CD4-positive, alpha-beta T cell treated with Interleukin-4 for 1 hour (primary cell): ENCODE measurements around the gene RPL10A.

Source experiments
- DNase-seq, 2 donors: peaks; one replicate each; pipeline ENCODE4 v3.0.0-alpha.2; 2020 to 2022

The RPL10A gene

DNA sequence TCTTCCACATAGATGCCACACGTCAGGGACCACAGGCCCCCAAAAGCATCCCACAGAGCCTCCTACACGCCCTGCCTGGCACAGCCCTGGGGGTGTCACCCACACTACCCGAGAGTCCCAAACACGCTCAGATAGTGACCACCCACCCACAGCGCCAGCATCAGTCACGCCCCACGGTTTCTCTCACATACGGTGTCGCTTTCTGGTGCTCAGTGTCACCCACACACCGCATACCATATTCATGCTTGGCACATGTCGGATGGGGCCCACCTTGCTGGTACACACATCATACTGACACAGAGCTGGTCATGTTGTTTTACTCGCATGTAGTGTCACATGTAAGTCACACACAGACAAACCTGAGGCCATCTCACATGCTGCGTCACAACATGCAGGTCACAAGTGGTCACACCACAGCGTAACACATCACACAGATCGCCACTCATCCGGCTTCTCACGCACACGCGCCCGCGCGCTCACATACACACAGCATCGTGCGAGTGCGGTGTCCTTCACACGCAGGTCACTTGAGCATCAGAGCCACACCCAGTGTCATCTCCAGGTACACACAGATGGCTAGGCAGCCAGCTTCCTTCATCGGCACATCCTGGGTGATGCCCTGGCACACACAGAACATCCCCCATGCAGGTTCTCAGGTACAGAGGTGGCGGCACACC is 25.2 kb downstream of the RPL10A start:
- DNase-seq: no peak

DNA sequence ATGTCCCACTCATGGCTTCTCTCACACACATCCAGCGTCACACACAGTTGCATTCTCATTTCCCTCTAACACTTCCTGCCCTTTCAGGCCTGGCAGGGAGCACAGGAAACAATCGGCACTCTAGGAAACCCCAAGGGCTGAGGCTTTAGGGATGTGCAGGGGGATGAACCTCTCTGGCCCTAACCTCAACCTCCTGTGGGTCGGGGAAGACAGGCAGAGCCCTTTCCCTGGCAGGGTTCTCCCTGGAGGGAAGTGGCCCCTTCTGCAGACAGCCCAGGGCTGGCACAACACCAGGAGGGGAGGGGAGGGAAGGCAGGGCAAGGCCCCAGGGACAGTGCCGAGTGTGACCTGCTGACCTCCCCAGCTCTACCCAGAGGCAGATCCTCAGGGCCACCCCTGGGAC is 26.0 kb downstream of the RPL10A start:
- DNase-seq: no peak

DNA sequence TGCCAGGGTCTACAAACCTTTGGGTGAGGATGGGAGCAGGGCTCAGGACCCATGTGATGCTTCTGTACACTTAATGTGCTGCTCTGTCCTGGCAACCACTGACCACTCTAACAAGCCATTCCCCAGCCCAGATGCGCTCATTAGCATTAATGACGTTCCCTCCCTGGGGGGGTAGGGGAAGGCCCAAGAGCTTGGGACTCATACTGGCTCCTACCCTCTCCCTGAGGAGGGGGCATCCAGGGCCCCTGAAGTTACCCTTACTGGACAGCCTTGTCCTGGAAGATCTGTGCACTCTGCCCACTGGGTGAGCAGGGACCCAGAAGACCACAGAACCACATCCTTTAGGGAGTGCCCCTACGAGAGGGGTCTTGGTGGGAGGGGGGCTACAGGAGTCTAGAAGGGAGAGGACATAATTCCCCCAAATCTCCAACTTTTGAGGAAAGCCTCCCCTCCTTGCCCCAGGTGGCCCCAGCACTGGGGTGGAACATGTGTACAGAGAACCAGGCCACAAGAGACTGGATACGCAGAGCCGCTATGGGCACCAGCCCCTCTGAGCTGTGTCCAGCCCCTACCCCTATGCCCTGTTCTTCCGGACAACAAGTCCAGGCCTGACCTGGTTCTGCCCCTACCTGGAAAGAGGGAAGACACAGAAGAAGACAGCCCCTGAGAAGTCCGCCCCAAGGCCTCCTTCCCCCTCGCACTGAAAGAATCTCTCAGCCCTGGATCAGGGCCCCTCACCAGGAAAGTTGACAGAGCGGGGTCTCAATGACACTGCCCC is 27.2 kb downstream of the RPL10A start:
- no peak for DNase-seq

DNA sequence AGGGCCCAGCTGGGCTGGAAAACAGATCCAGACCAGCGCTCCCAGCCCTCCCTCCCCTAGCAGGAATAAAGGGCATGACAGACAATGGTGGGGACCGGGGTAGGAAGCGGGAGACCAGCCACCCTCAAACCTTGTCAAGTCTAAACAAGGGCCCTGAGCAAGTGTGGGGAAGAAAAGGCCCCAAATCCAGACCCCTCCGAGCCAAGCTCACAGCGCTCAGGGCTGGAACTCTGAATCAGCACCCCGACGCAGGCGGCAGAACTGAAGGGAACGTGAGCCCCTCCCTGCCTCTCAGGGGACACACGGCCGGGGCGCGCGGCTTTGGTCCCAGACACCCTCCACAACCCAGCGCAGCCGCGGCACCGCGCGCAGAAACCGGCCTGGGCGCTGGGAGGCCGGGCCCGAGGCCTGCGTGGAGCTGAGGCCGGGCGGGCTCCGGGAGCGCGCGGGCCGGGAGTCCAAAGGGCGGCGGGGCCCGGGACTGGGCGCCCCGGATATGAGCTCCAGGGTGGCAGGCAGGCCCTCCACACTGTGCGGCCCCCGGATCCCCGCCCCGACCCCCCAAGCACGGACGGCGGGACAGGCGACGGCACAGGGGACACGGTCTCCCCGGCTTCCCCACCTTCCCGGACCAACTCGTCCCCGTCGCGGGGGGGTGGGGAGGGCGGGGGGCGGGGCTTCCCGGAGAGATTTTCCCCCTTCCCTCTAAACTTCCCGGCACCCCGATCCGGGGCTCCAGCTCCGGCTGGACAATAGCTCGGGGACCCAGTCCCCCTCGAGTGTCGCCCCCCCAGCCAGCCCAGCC is 28.0 kb downstream of the RPL10A start:
- DNase-seq: no peak

DNA sequence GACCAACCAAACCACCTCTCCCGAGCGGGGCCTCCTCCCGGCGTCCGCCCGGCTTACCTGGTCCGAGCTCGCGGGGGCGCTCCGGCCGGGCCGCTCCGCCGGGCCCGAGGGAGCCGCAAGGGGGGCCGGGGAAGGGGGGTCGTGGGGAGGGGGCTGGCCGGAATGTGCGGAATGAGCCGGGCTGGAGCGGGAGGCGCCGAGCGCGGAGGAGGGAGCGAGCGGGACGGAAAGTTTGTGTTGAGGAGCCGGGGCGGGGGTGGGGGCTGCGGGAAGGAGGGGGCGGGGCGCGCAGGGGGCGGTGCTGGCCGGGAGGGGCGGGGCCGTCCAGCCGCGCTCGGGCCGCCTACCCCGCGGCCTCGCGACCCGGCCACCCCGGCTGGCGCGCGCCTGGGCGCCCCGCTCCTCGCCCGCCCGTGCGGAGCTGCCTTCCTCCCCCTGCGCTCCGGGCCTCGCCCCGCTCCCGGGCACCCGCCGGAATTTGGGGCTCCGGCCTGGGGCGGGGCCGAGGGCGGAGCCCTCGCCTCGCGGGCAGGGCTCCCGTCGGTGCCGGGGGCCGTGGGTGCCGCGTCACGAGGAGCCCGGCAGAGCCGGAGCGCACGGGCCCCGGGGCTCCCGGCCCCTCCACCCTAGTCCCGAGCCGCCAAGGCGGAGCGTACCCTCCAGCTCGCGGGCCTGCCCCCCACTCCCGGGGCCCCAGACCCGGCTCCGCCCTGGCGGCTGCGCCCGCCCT is 28.8 kb downstream of the RPL10A start, which contains the start of gene TEAD3:
Gene TEAD3 (minus strand): TSS at position 239 of the 730 bp plus-strand sequence.
- peak; percentile 30 to 59 for DNase-seq

DNA sequence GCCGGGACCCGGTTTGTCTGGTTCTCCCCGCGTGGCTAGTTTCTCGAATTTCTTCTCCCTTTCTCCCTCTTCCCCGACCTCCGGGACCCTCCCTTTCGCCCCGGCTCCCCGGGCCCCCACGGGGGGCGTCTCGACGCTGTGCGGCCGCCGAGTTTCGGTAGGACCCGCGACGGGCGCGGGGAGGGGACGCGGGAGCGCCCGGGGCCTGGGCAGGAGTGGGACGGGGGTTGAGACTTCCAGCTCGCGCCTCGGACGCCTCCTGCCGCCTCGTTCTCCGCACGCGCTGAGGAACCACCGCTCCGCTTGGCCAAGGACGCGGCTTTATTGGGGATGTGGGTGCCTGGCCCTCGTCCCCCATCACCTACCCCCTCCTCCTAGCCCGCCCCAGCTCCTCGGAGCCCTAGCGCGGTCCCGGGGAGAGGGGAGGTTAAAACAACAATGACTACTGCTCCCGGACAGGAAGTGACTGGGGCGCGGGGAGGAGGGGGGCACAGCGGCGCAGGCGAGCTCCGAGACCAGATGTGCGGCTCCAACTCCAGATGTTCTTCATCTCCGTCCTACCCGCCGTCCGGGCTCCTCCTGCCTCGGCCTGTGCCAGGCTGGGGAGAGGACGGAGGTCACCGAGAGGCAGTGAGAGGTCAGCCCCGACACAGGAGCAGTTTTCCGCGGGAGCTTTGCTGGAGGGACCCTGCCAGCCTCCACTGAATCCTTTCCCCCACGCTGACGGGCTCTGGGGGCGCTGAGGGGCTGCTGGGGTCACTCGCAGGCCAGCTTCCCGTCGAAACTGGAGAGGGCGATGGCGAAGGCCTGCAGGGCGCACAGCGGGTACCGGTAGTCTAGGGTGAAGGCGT is 29.6 kb downstream of the RPL10A start:
- DNase-seq: peak; percentile 31 to 43

DNA sequence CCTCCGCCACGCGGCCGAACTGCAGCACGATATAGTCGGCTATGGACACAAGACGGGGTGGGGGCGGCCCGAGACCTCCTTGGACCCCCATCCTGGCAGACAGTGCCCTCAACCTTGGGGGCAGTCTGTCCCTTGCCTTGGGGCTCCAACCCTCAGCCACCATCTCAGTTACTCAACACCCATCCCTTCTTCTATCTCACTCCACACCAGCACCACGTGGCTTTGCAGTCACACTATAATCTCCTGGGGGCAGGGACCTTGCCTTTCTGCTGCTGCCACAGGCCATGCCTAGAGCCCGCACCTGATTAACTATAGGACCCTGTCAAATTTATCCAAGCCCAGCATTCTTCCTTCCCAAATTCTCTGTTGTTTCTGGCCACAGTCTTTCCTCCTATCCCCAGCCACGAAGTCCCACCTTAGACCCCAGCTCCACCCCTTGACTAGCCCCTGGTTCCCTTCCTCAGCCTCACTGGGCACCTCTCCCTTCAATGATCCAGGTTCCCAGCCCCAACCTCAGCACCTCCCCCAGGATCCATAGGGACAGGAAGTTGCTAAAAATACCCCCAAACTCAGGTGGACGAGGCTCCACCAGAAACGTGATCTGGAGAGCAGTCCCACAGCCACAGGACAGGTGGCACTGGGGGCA is 30.3 kb downstream of the RPL10A start:
- no peak for DNase-seq

DNA sequence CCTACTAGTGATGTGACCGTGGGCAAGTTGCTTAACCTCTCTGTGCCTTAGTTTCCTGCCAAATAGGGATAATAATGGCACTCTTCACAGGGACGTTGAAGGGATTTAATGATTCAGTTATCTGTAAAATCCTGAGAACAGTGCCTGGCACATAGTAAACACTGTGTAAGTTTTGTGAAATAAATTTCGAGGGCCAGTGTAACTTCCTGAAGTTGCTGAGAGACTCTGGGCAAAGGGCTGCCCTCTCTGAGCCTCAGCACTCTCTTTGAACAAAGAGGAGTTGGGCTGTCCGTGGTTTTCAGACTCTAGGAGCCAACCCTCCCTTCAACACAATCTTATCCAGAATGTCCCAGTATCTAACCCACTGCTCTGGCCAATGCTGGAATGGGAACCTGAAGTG is 31.2 kb downstream of the RPL10A start:
- no peak for DNase-seq

DNA sequence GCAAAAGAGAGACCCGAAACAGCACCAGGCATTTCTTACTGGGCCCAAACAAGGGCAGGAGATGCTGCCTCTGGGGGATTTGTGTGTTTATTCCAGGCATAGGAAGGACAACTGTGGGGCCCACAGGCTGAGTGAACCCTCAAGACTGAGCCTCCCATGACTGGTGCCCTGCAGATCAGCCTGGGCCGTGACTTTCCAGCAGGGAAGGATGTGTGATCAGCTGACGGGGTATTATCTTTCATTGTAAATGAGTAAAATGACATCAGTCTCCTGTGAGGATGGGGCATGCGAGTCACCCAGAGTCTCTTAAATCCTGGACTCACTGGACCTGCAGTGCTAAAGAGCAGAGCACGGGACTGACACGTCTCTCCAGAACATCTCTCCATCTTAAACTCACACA is 32.6 kb downstream of the RPL10A start:
- DNase-seq: no peak

DNA sequence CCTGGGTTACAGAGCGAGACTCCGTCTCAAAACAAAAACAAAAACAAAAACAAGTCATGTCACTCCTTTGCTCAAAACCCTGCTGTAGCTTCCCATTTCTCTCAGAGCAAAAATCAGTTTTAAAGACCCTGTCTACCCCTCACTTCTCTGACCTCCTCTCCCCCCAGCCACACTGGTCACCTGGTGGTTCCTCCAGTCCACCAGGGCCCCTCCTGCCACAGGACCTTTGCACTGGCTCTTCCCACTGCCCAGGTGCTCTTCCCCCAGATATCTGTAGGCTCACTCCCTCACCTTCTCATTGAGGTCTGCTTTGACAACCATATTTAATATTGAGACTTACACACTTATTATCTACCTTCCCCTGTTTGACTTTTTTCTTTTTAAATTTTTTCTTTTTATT is 33.6 kb downstream of the RPL10A start:
- no peak for DNase-seq

DNA sequence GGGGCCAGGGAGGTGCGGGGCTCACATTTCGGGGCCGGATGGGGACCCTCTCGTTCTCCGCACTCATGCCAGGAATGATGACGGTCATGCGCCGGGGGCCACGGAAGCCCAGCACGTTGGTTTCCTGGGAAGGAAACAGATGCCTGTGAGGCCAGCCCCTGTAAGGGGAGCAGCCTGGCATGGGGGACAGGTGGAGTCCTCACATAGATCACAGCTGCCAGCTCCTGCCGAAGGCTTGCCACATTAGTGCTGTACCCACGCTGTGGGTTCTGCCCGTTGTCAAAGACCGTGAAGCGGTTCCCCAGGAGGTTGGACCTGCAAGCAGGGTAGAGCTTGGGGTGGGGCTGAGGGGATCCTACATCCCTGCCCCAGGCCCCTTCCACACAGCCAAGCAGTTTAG is 35.3 kb downstream of the RPL10A start:
- no peak for DNase-seq

DNA sequence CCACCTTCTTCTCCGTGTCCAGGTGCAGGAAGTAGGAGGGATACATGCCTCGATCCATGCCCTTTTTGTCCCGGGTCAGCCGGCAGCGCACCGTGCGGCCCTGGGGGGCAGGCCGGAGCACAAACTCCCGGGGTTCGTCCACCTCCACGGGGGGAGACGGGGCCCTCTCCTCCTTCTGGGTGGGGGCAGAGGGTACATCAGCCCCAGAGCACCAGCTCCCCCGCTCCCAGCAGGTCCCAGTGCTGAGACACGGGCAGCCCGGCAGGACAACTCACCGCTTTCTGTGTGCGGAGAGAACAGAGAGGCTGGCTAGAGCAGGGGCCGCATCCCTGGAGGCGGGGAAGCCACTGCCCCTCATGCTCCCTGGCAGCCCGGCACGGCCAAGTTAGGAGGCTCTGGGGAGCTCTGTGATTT is 37.8 kb downstream of the RPL10A start:
- DNase-seq: no peak

DNA sequence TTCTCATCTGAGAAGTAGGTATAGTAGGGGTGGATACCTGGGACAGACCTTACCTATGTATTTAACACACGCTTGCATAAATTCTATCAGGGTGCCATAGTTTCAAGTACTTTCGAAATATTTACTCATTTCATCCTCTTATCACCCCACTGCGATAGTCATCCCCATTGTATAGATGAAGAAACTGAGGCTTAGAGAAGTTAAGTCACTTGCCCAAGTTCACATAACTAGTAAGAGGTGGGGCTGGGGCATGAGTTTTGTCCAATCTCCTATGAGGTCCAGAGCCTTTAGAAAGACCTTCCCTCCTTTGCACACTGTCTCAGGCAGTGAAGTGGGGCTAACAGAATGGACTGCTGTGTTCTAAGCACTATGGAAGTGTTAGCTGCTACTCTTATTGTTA is 38.3 kb downstream of the RPL10A start:
- DNase-seq: no peak

DNA sequence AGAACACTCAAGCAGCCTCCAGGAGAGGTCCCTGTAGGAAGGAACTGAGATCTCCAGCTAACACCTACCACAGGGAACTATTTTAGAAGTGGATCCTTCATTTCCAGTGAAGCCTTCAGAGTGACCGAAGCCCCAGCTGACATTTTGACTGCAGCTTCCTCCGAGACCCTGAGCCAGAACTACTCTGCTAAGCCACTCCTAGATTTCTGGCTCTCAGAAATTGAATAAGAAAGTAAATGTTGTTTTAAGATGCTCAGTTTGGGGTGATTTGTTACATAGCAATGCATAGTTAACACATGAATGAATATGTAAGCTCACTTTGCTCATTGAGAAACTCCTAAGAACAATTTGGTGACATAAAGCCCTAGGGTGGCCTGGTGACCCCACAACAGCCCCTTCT is 39.0 kb downstream of the RPL10A start:
- no peak for DNase-seq

DNA sequence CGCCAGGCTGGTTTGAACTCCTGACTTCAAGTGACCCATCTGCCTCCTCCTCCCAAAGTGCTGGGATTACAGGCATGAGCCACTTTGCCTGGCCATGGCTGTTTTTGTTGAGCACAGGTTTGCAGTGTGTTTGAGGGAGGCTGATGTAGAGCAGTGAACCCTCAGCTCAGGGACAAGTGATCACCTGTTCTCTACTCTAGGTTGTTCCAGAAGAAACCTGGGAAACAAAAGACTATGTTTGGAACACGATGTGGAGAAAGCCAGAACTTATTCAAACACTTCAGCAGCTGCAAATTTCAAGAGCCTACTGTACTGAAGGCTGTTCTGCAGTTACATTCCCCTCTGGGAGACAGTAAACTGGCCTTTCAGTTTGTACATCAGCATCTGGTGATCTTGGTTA is 39.8 kb downstream of the RPL10A start:
- no peak for DNase-seq

DNA sequence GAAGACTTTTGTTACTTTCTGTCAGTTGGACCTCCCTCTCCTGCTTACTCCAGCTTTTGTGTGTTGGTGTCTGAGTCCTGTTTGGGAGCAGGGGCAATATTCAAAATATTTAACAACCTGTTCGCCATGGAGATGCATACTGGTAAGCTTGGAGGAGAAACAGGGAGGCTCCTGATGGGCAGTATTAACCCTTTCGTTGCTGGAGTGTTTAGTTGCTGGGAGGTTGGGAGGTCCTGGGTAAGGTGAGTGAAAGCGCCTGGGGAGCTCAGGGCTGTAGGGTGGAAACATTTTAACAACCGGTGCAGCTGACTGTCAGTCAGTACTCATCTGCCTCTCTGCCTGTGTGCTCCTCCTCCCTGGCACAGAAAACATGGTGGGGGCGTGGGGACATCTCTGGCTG is 40.3 kb downstream of the RPL10A start:
- no peak for DNase-seq

DNA sequence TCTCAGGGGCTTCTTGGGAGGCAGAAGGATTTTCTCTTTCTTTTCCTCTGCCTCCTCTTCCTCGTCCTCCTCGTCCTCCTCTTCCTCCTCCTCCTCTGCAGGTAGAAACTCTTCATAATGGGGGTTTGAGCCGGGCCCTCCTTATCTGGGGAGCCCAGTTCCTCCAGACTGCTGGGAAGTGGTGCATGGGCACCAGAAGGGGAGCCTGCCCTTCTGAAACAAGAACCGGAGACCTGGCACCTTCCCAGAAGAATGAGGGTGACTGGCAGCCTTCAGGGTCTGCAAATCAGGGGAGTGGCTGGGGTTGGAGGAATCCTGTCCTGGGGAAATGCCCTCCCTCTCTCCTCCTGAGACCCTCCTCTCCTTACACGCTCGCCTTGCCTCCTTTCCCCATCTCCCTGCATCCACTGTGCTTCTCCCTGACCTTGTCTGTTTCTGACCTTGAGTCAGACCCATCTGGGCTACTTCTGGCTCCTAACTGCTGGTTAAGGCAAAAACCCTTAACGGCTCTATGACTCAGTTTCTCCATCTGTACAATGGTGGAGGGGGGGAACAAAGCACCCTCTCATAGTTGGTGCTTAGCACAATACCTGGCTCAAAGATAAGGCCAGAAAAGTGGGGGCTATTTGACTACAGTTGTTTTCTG is 42.8 kb downstream of the RPL10A start:
- DNase-seq: no peak

DNA sequence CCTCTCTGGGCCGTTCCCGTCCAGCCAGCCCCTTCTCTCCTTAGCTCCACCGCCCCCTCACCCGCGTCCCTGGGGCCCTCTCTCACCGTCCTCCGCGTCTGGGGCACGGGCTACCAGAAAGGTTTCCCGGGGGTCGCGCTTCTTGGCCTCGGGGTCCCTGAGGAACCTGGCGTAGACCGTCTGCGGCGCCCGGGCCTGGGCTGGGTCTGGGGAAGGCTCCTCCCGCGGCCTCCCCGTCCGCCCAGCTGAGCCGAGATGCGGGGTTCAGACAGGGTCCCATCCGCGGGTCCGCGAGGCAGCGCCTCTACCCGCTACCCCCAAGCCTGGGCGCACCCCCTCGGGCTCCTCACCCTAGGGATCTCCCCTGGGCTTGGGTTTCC is 43.4 kb downstream of the RPL10A start:
- DNase-seq: no peak

DNA sequence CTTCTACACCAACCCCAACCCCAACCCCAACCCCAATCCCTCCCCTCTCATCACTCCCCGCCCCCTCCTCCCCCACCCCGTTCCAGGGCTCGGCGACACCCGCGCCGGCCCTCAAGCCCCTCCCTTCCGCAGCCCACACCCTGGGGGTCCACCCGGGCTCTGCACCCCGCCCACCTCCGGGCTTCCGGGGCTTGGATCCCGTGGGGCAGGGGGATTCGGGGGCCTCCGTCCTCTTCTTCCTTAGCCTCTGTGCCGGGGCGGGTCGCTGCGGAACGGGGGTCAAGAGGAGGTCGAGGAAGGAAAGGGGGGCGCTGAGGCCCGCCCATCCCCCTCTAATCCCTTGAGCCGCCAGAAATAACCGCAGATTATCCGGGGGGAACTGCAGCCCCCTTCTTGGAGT is 43.8 kb downstream of the RPL10A start:
- no peak for DNase-seq

DNA sequence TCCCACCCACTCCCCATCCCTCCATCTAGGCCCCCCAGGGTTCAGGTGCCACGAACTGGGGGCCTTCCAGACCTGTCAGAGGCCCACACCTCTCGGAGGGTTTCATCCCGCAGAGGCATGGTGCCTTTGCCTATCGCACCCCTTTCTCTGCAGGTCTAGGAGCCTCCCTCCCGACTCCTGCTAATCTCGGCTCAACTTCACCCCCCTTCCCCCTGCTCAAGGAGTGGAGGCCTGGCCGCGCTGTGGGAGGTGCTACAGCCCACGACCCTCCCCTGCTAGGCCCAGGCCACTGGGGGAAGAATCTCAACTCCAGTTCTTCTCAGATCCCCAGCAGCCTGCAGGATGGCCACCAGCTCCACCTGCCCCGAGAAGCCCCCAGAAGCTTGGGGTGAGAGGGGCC is 44.5 kb downstream of the RPL10A start, which contains the start of gene TULP1:
Gene TULP1 (minus strand): TSS at position 157 of the 400 bp plus-strand sequence. CDS start 38 bp downstream, at position 119.
- DNase-seq: no peak

DNA sequence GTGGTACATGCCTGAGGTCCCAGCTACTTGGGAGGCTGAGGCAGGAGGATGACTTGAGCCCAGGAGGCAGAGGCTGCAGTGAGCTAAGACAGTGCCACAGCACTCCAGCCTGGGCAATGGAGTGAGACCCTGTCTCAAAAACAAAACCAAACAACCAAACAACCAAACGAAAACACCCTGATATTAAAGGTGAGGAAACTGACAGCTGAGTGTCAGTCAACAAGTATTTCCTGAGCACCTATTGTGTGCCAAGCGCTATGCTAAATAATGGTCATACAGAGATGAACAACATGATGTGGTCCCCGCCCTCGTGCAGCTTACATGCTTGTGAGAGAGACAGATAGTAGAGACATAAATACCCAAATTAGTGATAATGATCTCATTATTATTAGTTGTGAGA is 46.4 kb downstream of the RPL10A start:
- DNase-seq: no peak
